NB4 (cell line): ENCODE data around the gene ATXN1.

Experiments used
- DNase-seq: peaks from one replicate; pipeline ENCODE4 v3.0.0; 2010; ENCODE audit warnings: low read depth
- H3K4me3 ChIP-seq: one replicate; pipeline ENCODE4 v1.5.1; 2011; ENCODE audit warnings: mild to moderate bottlenecking, low read depth, low read length, moderate library complexity
- MAX ChIP-seq: IDR thresholded peaks from 2 replicates; pipeline ENCODE4 v1.6.1; 2011; ENCODE audit warnings: low read depth, low read length
- MYC ChIP-seq: IDR thresholded peaks from 2 replicates; pipeline ENCODE4 v1.6.1; 2011; ENCODE audit warnings: low read depth, low read length
- POLR2A ChIP-seq: IDR thresholded peaks from 2 replicates; pipeline ENCODE4 v1.6.1; 2011; ENCODE audit warnings: mild to moderate bottlenecking; ENCODE audit not compliant: insufficient read length; ENCODE audit errors: extremely low read depth
- TF ChIP-seq, protein P1 (sequence below): IDR thresholded peaks from one replicate; pipeline ENCODE4 v1.5.1; 2012; ENCODE audit warnings: low read depth, low read length

ATXN1 gene

DNA sequence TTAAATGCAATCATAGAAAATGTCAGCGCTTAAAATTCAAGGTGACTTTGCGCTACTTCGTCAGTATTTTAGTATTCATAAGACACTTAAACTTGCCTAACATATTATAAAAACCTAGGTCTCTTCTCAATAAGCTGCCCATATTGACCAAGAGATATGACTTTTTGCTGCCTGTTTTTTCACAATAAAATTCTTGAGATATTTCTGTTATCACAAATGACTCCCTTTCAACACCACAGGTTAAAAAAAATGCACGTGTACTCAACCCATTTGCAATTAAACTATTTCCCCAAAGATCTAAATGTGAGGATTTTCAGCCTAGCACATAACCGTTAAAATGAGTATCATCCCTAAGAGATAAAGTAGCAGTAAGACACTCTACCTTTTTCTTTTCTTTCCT, 10.7 kb downstream of the ATXN1 start:
- no peak overlapping the region for H3K4me3 ChIP-seq
- DNase-seq = no peak
- TF ChIP-seq MYC (no peak), MAX (no peak), POLR2A (no peak)
- TF ChIP-seq, protein P1, sequence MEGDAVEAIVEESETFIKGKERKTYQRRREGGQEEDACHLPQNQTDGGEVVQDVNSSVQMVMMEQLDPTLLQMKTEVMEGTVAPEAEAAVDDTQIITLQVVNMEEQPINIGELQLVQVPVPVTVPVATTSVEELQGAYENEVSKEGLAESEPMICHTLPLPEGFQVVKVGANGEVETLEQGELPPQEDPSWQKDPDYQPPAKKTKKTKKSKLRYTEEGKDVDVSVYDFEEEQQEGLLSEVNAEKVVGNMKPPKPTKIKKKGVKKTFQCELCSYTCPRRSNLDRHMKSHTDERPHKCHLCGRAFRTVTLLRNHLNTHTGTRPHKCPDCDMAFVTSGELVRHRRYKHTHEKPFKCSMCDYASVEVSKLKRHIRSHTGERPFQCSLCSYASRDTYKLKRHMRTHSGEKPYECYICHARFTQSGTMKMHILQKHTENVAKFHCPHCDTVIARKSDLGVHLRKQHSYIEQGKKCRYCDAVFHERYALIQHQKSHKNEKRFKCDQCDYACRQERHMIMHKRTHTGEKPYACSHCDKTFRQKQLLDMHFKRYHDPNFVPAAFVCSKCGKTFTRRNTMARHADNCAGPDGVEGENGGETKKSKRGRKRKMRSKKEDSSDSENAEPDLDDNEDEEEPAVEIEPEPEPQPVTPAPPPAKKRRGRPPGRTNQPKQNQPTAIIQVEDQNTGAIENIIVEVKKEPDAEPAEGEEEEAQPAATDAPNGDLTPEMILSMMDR = no peak

- DNase-seq = no peak
- TF ChIP-seq MAX (no peak), POLR2A (no peak), MYC (no peak)
- TF ChIP-seq, protein P1 = no peak
- no peak overlapping the region for H3K4me3 ChIP-seq
These were observed 11.5 kb downstream of the ATXN1 start for GRCh38 chr6:16749516-16750485.

- TF ChIP-seq POLR2A (no peak), MYC (no peak), MAX (no peak)
- TF ChIP-seq, protein P1 = no peak
- DNase-seq = no peak
- H3K4me3 ChIP-seq = no peak overlapping the region
These were observed 13.3 kb downstream of the ATXN1 start for GRCh38 chr6:16748025-16748319.

GRCh38 chr6:16747232-16748024, 13.8 kb downstream of the ATXN1 start:
- no peak overlapping the region for H3K4me3 ChIP-seq
- no peak for TF ChIP-seq MAX
- TF ChIP-seq POLR2A = no peak
- TF ChIP-seq, protein P1 = no peak
- no peak for TF ChIP-seq MYC
- no peak for DNase-seq

GRCh38 chr6:16746812-16747211, 14.4 kb downstream of the ATXN1 start:
- DNase-seq = no peak
- H3K4me3 ChIP-seq = no peak overlapping the region
- TF ChIP-seq, protein P1 = no peak
- TF ChIP-seq MYC (no peak), MAX (no peak), POLR2A (no peak)
